Heart left ventricle (tissue), 16 donors: ENCODE measurements around the gene LMAN1. TPM values are rescaled to one million over a fixed set of nuclear protein-coding genes. Genes with fewer than 3 reads are reported as not detected.

Source experiments
- ATAC-seq, 4 donors: fragments of 200-7000 bp; cut with Tn5 transposase; one replicate each; pipeline ENCODE4 v1.9.1; 2020 to 2022; ENCODE audit warnings: moderate library complexity in 4 of 4, mild to moderate bottlenecking in 3 of 4, moderate number of reproducible peaks in 1 of 4
- DNase-seq, 5 donors: peaks; one replicate each; pipeline ENCODE4 v3.0.0-alpha.2; 2020
- H3K27ac ChIP-seq, 12 donors: fragments of 200-600 bp; sonication (generic) in 4 of 12; one replicate each; pipeline versions ENCODE4 v1.5.0 to v1.8.0; 2016 to 2022; ENCODE audit warnings: mild to moderate bottlenecking in 2 of 12
- H3K27me3 ChIP-seq, 9 donors: fragments of 200-600 bp; sonication (generic) in 2 of 9; one replicate each; pipeline versions ENCODE4 v1.5.1 to v1.8.0; 2016 to 2022; ENCODE audit warnings: mild to moderate bottlenecking in 3 of 9
- H3K36me3 ChIP-seq, 9 donors: fragments of 200-600 bp; sonication (generic) in 2 of 9; one replicate each; pipeline versions ENCODE4 v1.5.0 to v1.8.0; 2018 to 2022; ENCODE audit warnings: mild to moderate bottlenecking in 2 of 9
- H3K4me1 ChIP-seq, 12 donors: fragments of 200-600 bp; sonication (generic) in 4 of 12; one replicate each; pipeline versions ENCODE4 v1.5.0 to v1.8.0; 2016 to 2022; ENCODE audit warnings: mild to moderate bottlenecking in 3 of 12
- H3K4me3 ChIP-seq, 12 donors: fragments of 200-600 bp; sonication (generic) in 4 of 12; one replicate each; pipeline versions ENCODE4 v1.5.0 to v1.8.0; 2017 to 2022; ENCODE audit warnings: mild to moderate bottlenecking in 9 of 12, moderate library complexity in 4 of 12
- H3K9me3 ChIP-seq, 12 donors: fragments of 200-600 bp; sonication (generic) in 4 of 12; one replicate each; pipeline versions ENCODE4 v1.5.0 to v1.8.0; 2016 to 2022; ENCODE audit warnings: mild to moderate bottlenecking in 1 of 12
- POLR2A ChIP-seq, 2 donors: fragments of 450-650 bp; IDR thresholded peaks; one replicate each; pipeline ENCODE4 v1.6.1; 2017; ENCODE audit warnings: antibody characterized with exemption in 2 of 2, mild to moderate bottlenecking in 2 of 2, moderate library complexity in 2 of 2
- WGBS, 4 donors: extraction: QIAGEN DNeasy Blood & Tissue Kit in 2 of 4; methylation state at CpG; one replicate each; pipeline versions ENCODE4 v1.1.5 to v1.1.7; 2013 to 2018; 5-methylcytosine and 5-hydroxymethylcytosine counted together
- intact Hi-C, 10 donors: fragments of 100-400 bp; cut with DNase I; formaldehyde crosslinking; loops; one replicate each; pipeline versions ENCODE4 v1.11.1 to v1.14.2; 2022
- polyA plus RNA-seq, 2 donors: library from polyadenylated mRNA; stranded (reverse); fragments of 200-250 nt; gene quantifications; one replicate each; pipeline ENCODE4 v1.2.3, GENCODE V29; 2013
- total RNA-seq, 9 donors: library from RNA; depleted of rRNA in 2 of 9; stranded (reverse); fragments of >200 nt in 2 of 9; fragmentation: NEBNext Ultra II Directional in 3 of 9; extraction: Animal tissue kit (Norgen Biotek cat#: 25700) in 3 of 9; gene quantifications; one replicate each; pipeline versions ENCODE4 v1.1.0 to v1.2.4, GENCODE V29; 2016 to 2023
- TF ChIP-seq, protein P1 (sequence below), 12 donors: fragments of 200-600 bp; sonication (generic) in 4 of 12; IDR thresholded peaks; one replicate each; pipeline versions ENCODE4 v1.5.0 to v1.8.0; 2018 to 2022; ENCODE audit warnings: antibody characterized with exemption in 12 of 12, mild to moderate bottlenecking in 5 of 12
- donor health status: ischemic (EF 13 %, LVEDD 7.1; RV severe dilation, severe dysfunction).
- donor health status: healthy with polysubstance abuse.
- donor health status: DM: no; HTN: yes; CAD: no.
- donor health status: DM: no; HTN: no; CAD: no.
- donor health status: ischemic (EF 25% LVEDD 6.9; RV normal size, moderate dysfunction).
- donor health status: ischemic (EF 25% LVEDD 5.7; RV mildly dilated, moderate dysfunction).
- donor health status: healthy.
- donor health status: DM: yes; HTN: yes; CAD: no.
- donor health status: ischemic (EF 35%, LVEDD 5.7; RV mildly dilated, moderate dysfunction).
- donor health status: nonischemic (EF 11% LVEDD 7.7; RV severe dilation, severe dysfunction).
- donor health status: DM: yes; HTN: yes; CAD: no.
- donor health status: PGD.
- donor health status: ischemic (EF 29% LVEDD 5.4; RV normal size, mild dysfunction).
- donor health status: nonischemic (EF 23%, LVEDD 6.1; RV moderate dilation, normal function).

LMAN1 gene
- total and polyA plus RNA-seq, 11 donors: 16.5 to 72.9 (median 60.5) TPM

DNA sequence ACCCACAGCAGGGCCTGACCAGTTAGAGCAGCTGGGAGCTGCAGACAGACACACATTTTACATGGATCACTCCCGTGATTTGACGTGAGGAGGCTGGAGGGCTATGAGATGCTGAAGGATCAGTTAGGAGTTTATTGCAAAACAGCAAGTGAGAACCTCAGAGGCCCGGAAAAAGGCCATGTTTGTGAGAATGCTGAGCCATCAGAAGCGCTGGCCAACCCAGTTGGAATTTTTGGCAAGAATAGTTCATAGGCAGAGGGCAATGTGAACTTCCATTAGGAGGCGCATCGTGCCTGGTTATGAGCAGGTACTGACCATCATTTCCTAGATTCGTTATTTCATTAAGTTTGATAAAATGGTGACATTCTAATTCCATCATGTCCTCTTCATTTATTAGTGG lies 23.3 kb upstream of the LMAN1 start:
- ATAC-seq: no peak
- H3K36me3 ChIP-seq: no peaks in the 10 kb centered on the region
- no peak overlapping the region for H3K27ac ChIP-seq
- intact Hi-C loops: loop anchor here in 1 of 10 donors (5.0 kb wide), 1 partner anchor 60 kb away; no protein-coding TSS in a partner anchor
- no peaks in the 10 kb centered on the region for H3K4me1 ChIP-seq
- no peak for DNase-seq
- 84 to 89% (median 86%) methylated on average over 7 of the region's 7 CpGs for WGBS, 4 donors
- no peak overlapping the region for H3K4me3 ChIP-seq
- TF ChIP-seq, protein P1, sequence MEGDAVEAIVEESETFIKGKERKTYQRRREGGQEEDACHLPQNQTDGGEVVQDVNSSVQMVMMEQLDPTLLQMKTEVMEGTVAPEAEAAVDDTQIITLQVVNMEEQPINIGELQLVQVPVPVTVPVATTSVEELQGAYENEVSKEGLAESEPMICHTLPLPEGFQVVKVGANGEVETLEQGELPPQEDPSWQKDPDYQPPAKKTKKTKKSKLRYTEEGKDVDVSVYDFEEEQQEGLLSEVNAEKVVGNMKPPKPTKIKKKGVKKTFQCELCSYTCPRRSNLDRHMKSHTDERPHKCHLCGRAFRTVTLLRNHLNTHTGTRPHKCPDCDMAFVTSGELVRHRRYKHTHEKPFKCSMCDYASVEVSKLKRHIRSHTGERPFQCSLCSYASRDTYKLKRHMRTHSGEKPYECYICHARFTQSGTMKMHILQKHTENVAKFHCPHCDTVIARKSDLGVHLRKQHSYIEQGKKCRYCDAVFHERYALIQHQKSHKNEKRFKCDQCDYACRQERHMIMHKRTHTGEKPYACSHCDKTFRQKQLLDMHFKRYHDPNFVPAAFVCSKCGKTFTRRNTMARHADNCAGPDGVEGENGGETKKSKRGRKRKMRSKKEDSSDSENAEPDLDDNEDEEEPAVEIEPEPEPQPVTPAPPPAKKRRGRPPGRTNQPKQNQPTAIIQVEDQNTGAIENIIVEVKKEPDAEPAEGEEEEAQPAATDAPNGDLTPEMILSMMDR (IDR thresholded peaks at IDR 0.05): no peak
- TF ChIP-seq POLR2A (IDR thresholded peaks at IDR 0.05): no peak
- no peaks in the 10 kb centered on the region for H3K9me3 ChIP-seq
- H3K27me3 ChIP-seq: peaks cover 0 to 8% (median 0%) of the 10 kb centered on the region in 9 donors

DNA sequence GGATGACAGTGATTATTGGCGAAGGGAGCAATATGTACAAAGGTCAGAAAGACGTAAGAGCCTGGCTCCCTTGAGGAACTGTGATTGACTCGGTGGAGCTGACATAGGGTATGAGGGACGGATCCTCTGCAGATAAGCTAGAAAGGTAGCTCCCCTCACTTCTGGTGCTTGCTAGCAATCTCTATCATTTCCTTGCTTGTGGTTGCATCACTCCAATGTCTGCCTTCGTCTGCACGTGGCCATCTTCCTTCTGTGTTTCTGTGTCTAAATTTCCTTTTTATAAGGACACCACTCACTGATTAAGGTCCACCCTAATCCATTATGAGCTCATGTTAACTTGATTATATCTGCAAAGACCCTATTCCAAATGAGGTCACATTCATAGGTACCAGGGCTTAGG lies 22.9 kb upstream of the LMAN1 start:
- DNase-seq (no peak), ATAC-seq (no peak)
- no peak overlapping the region for H3K4me3 ChIP-seq
- H3K27me3 ChIP-seq: peaks cover 0 to 8% (median 0%) of the 10 kb centered on the region in 9 donors
- no peaks in the 10 kb centered on the region for H3K36me3 ChIP-seq
- WGBS, 4 donors: 78 to 85% (median 82%) methylated on average over 6 of the region's 6 CpGs
- intact Hi-C loops: loop anchor here in 1 of 10 donors (5.0 kb wide), 1 partner anchor 60 kb away; no protein-coding TSS in a partner anchor
- no peak for TF ChIP-seq POLR2A (IDR thresholded peaks at IDR 0.05)
- TF ChIP-seq, protein P1 (IDR thresholded peaks at IDR 0.05): no peak
- no peaks in the 10 kb centered on the region for H3K9me3 ChIP-seq
- H3K27ac ChIP-seq: no peak overlapping the region
- H3K4me1 ChIP-seq: peaks cover 0 to 3% (median 0%) of the 10 kb centered on the region in 12 donors

DNA sequence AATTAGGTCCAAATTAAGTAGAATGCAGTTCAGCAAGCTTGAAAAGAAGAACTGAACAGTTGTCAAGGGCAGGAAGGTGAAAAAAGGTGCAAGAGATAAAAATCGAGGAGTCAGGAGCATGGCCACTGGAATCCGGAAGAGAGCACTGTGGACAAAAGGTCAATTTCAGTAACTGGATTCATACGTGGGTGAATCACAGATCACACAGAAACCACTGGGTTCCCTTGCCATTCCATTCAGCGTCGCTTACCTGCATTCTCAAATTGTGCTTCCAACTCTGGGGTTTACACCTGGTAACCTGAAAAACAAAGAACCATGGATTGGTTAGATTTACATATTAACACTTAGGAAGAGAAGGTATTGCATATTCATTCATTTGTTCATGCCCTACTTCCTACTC lies 21.6 kb upstream of the LMAN1 start:
- H3K27me3 ChIP-seq: peaks cover 0 to 8% (median 0%) of the 10 kb centered on the region in 9 donors
- H3K36me3 ChIP-seq: no peaks in the 10 kb centered on the region
- intact Hi-C loops: loop anchor here in 1 of 10 donors (5.0 kb wide), 1 partner anchor 58 kb away; no protein-coding TSS in a partner anchor
- ATAC-seq (no peak), DNase-seq (no peak)
- H3K27ac ChIP-seq: no peak overlapping the region
- no peak overlapping the region for H3K4me3 ChIP-seq
- 71 to 80% (median 78%) methylated on average over 5 of the region's 5 CpGs for WGBS, 4 donors
- H3K9me3 ChIP-seq: no peaks in the 10 kb centered on the region
- H3K4me1 ChIP-seq: peaks cover 0 to 9% (median 0%) of the 10 kb centered on the region in 12 donors
- TF ChIP-seq, protein P1 (IDR thresholded peaks at IDR 0.05): no peak
- TF ChIP-seq POLR2A (IDR thresholded peaks at IDR 0.05): no peak

DNA sequence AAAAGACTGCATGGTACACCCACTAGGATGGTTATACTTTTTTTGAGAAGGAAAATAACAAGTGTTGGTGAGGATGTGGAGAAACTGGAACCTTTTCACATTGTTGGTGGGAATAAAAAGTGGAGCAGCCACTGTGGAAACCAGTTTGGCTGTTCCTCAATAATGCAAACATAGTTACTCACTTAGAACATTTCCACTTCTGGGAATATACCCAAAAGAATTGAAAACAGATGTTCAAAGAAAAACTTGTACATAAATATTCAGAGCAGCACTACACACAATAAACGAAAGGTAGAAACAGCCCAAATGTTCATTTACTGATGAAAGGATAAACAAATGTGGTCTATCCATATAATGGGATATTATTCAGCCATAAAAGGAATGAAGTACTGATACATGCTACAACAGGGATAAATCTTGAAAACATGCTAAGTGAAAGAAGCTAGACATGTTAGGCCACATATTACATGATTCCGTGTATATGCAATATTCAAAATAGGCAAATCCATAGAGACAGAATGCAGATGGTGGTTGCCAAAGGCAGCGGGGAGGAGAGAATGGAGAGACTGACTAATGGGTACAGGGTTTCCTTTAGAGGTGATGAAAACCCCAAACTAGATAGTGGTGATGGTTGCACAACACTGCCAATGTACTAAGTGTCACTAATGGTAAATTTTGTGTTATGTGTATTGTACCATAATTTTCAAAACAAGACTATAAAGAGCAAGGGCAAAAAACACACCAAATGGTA lies 20.9 kb upstream of the LMAN1 start:
- no peak for DNase-seq
- WGBS, 4 donors: 79 to 83% (median 80%) methylated on average over 3 of the region's 3 CpGs
- Histone ChIP-seq H3K4me1 (peaks cover 0 to 9% (median 0%) of the 10 kb centered on the region in 12 donors), H3K9me3 (no peaks in the 10 kb centered on the region), H3K4me3 (no peak overlapping the region), H3K27ac (no peak overlapping the region), H3K36me3 (no peaks in the 10 kb centered on the region), H3K27me3 (peaks cover 0 to 8% (median 0%) of the 10 kb centered on the region in 9 donors)
- intact Hi-C loops: loop anchor here in 1 of 10 donors (5.0 kb wide), 1 partner anchor 58 kb away; no protein-coding TSS in a partner anchor
- TF ChIP-seq, protein P1 (IDR thresholded peaks at IDR 0.05): no peak
- no peak for TF ChIP-seq POLR2A (IDR thresholded peaks at IDR 0.05)
- no peak for ATAC-seq
